H9 (cell line): ENCODE measurements around the gene NAV1. TPM values are rescaled to one million over a fixed set of nuclear protein-coding genes. Genes with fewer than 3 reads are reported as not detected.

ENCODE experiments used
- DNase-seq: peaks from one replicate; pipeline ENCODE4 v3.0.0-alpha.2; 2017
- H2AFZ ChIP-seq: one replicate; pipeline ENCODE4 v1.6.1; 2013; ENCODE audit warnings: mild to moderate bottlenecking, low read length, control low read depth, moderate library complexity
- H2AK5ac ChIP-seq: 2 replicates; pipeline ENCODE4 v1.6.1; 2013; ENCODE audit warnings: low read length, control low read depth, mixed read lengths; ENCODE audit not compliant: insufficient read length
- H2BK120ac ChIP-seq: one replicate; pipeline ENCODE4 v1.6.1; 2013; ENCODE audit warnings: low read depth, mild to moderate bottlenecking, low read length, control low read depth, inconsistent platforms; ENCODE audit not compliant: poor library complexity, severe bottlenecking
- H2BK12ac ChIP-seq: 2 replicates; pipeline ENCODE4 v1.6.1; 2013; ENCODE audit warnings: low read length, control low read depth, mixed read lengths, low read depth; ENCODE audit not compliant: insufficient read length
- H2BK15ac ChIP-seq: 2 replicates; pipeline ENCODE4 v1.6.1; 2013; ENCODE audit warnings: low read depth, low read length, control low read depth
- H2BK20ac ChIP-seq: one replicate; pipeline ENCODE4 v1.6.1; 2013; ENCODE audit warnings: low read depth, mild to moderate bottlenecking, low read length, control low read depth, inconsistent platforms; ENCODE audit not compliant: poor library complexity, severe bottlenecking
- H2BK5ac ChIP-seq: 2 replicates; pipeline ENCODE4 v1.6.1; 2013; ENCODE audit warnings: low read length, control low read depth, mixed read lengths; ENCODE audit not compliant: insufficient read length
- H3K14ac ChIP-seq: 2 replicates; pipeline ENCODE4 v1.6.1; 2013; ENCODE audit warnings: low read length, control low read depth; ENCODE audit not compliant: insufficient read depth
- H3K18ac ChIP-seq: 2 replicates; pipeline ENCODE4 v1.6.1; 2013; ENCODE audit warnings: low read depth, mild to moderate bottlenecking, mixed read lengths, low read length, control low read depth; ENCODE audit not compliant: insufficient read length
- H3K23ac ChIP-seq: 2 replicates; pipeline ENCODE4 v1.6.1; 2013; ENCODE audit warnings: low read length, control low read depth, mixed read lengths, low read depth; ENCODE audit not compliant: insufficient read length
- H3K23me2 ChIP-seq: 2 replicates; pipeline ENCODE4 v1.6.1; 2013; ENCODE audit warnings: low read depth, mild to moderate bottlenecking, mixed read lengths, low read length, control low read depth; ENCODE audit not compliant: insufficient read length, poor library complexity, severe bottlenecking
- H3K27ac ChIP-seq: 2 replicates; pipeline ENCODE4 v1.5.1; 2013; ENCODE audit warnings: low read length, control low read depth, mixed read lengths, low read depth; ENCODE audit not compliant: insufficient read length
- H3K27me3 ChIP-seq: 2 replicates; pipeline ENCODE4 v1.6.1; 2013; ENCODE audit warnings: low read length, control low read depth, inconsistent platforms; ENCODE audit not compliant: insufficient read depth
- H3K4ac ChIP-seq: 2 replicates; pipeline ENCODE4 v1.6.1; 2013; ENCODE audit warnings: low read depth, mild to moderate bottlenecking, control low read depth, inconsistent platforms, low read length, moderate library complexity
- H3K4me1 ChIP-seq: 2 replicates; pipeline ENCODE4 v1.6.1; 2013; ENCODE audit warnings: low read length, control low read depth, inconsistent platforms; ENCODE audit not compliant: insufficient read depth
- H3K4me2 ChIP-seq: 2 replicates; pipeline ENCODE4 v1.6.1; 2013; ENCODE audit warnings: low read length, control low read depth, mixed read lengths; ENCODE audit not compliant: insufficient read length, insufficient read depth
- H3K56ac ChIP-seq: 2 replicates; pipeline ENCODE4 v1.6.1; 2013; ENCODE audit warnings: low read depth, mild to moderate bottlenecking, mixed read lengths, low read length, control low read depth; ENCODE audit not compliant: insufficient read length
- H3K79me1 ChIP-seq: 2 replicates; pipeline ENCODE4 v1.6.1; 2013; ENCODE audit warnings: low read depth, mild to moderate bottlenecking, moderate library complexity, low read length, control low read depth, inconsistent platforms; ENCODE audit not compliant: insufficient read depth, poor library complexity, severe bottlenecking
- H3K79me2 ChIP-seq: 2 replicates; pipeline ENCODE4 v1.6.1; 2013; ENCODE audit warnings: low read length, control low read depth, inconsistent platforms; ENCODE audit not compliant: insufficient read depth
- H3K9ac ChIP-seq: 2 replicates; pipeline ENCODE4 v1.6.1; 2013; ENCODE audit warnings: low read length, control low read depth, mixed read lengths; ENCODE audit not compliant: insufficient read length; ENCODE audit errors: extremely low read depth
- H3K9me3 ChIP-seq: one replicate; pipeline ENCODE4 v1.6.1; 2013; ENCODE audit warnings: low read depth, low read length, inconsistent platforms; ENCODE audit not compliant: control insufficient read depth
- H3T11ph ChIP-seq: one replicate; pipeline ENCODE4 v1.6.1; 2013; ENCODE audit warnings: mild to moderate bottlenecking, low read length, control low read depth, inconsistent platforms
- H4K20me1 ChIP-seq: one replicate; pipeline ENCODE4 v1.6.1; 2013; ENCODE audit not compliant: control insufficient read depth, insufficient read length, insufficient read depth
- H4K5ac ChIP-seq: 2 replicates; pipeline ENCODE4 v1.6.1; 2013; ENCODE audit warnings: low read depth, mild to moderate bottlenecking, mixed read lengths, low read length, control low read depth; ENCODE audit not compliant: insufficient read length
- H4K8ac ChIP-seq: replicated peaks from 2 replicates; pipeline ENCODE4 v1.6.1; 2013; ENCODE audit warnings: low read length, control low read depth, mixed read lengths, low read depth; ENCODE audit not compliant: insufficient read length
- H4K91ac ChIP-seq: 2 replicates; pipeline ENCODE4 v1.6.1; 2013; ENCODE audit warnings: low read depth, mild to moderate bottlenecking, moderate library complexity, mixed read lengths, low read length, control low read depth; ENCODE audit not compliant: insufficient read length
- H3K27ac Mint-ChIP-seq, 3 experiments: 2 replicates in 2 of 3; 3 replicates in 1 of 3; pipeline ENCODE4 v1.8.0; 2020 to 2021; ENCODE audit warnings: mixed read lengths in 3 of 3, mild to moderate bottlenecking in 1 of 3, moderate library complexity in 1 of 3
- H3K27me3 Mint-ChIP-seq: 2 replicates; pipeline ENCODE4 v1.8.0; 2021; ENCODE audit warnings: low read depth, mild to moderate bottlenecking, moderate library complexity, mixed read lengths
- H3K36me3 Mint-ChIP-seq, 3 experiments: 2 replicates in 2 of 3; 3 replicates in 1 of 3; pipeline ENCODE4 v1.8.0; 2020 to 2021; ENCODE audit warnings: low read depth in 3 of 3, mixed read lengths in 3 of 3; ENCODE audit not compliant: insufficient read depth in 1 of 3
- H3K4me1 Mint-ChIP-seq, 2 experiments: 2 replicates each; pipeline ENCODE4 v1.8.0; 2020; ENCODE audit warnings: mixed read lengths in 2 of 2
- H3K4me3 Mint-ChIP-seq, 2 experiments: 2 replicates in 1 of 2; 3 replicates in 1 of 2; pipeline ENCODE4 v1.8.0; 2020 to 2021; ENCODE audit warnings: mild to moderate bottlenecking in 2 of 2, mixed read lengths in 2 of 2, moderate library complexity in 1 of 2
- H3K9me3 Mint-ChIP-seq, 2 experiments: 2 replicates in 1 of 2; 3 replicates in 1 of 2; pipeline ENCODE4 v1.8.0; 2020; ENCODE audit warnings: mild to moderate bottlenecking in 2 of 2, mixed read lengths in 2 of 2, moderate library complexity in 1 of 2
- CTCF ChIP-seq: fragments of 200-600 bp; sonication (generic); conservative IDR thresholded peaks from 3 replicates; pipeline ENCODE4 v1.8.0; 2021; ENCODE audit warnings: antibody characterized with exemption, mild to moderate bottlenecking
- WGBS: extraction: QIAGEN DNeasy Blood & Tissue Kit; methylation state at CpG from one replicate; pipeline ENCODE4 v1.1.7; 2013; ENCODE audit warnings: missing lambda C conversion rate, low lambda C conversion rate, mixed read lengths; ENCODE audit not compliant: insufficient read length; ENCODE audit errors: extremely low coverage; 5-methylcytosine and 5-hydroxymethylcytosine counted together
- total RNA-seq: library from RNA; stranded (reverse); gene quantifications from 2 replicates; pipeline ENCODE4 v1.2.1, GENCODE V29; 2021

NAV1 gene
- total RNA-seq, 1 experiment from 2014 or later: 20.5 TPM

GRCh38 chr1:201584471-201585092, 45.7 kb downstream of the NAV1 start:
- no CpG with 5 or more reads among the region's 6 CpGs for WGBS

More at GRCh38 chr1:201584471-201585092, 45.7 kb downstream of the NAV1 start:
- no peak for DNase-seq
- Histone ChIP-seq H3K18ac (no peak overlapping the region), H2BK12ac (no peak overlapping the region), H3K9ac (no peak overlapping the region), H3K27me3 (no peaks in the 10 kb centered on the region), H3K23me2 (no peaks in the 10 kb centered on the region), H2AFZ (no peak overlapping the region), H3K9me3 (no peaks in the 10 kb centered on the region), H3K56ac (no peak overlapping the region), H3K4ac (no peak overlapping the region), H3K79me1 (no peaks in the 10 kb centered on the region), H2BK20ac (no peak overlapping the region), H3K27ac (no peak overlapping the region), H2BK5ac (no peak overlapping the region), H3K23ac (no peak overlapping the region), H4K5ac (no peak overlapping the region), H3K79me2 (no peaks in the 10 kb centered on the region), H4K20me1 (no peaks in the 10 kb centered on the region), H2AK5ac (no peak overlapping the region), H3K4me1 (no peaks in the 10 kb centered on the region; the same call in 1 of the 2 replicates), H3K14ac (no peak overlapping the region), H2BK120ac (no peak overlapping the region), H4K91ac (no peak overlapping the region), H3T11ph (no peak overlapping the region), H2BK15ac (no peak overlapping the region), H4K8ac (no peak overlapping the region), H3K4me2 (no peak overlapping the region)
- no peak overlapping the region for H3K27ac Mint-ChIP-seq
- H3K4me3 Mint-ChIP-seq: no peak overlapping the region
- H3K9me3 Mint-ChIP-seq: no peaks in the 10 kb centered on the region; a peak in 1 of 5 replicates
- no peak for TF ChIP-seq CTCF
- H3K27me3 Mint-ChIP-seq: peaks cover 3% of the 10 kb centered on the region; the same call in 1 of the 2 replicates
- peaks cover 16 to 25% of the 10 kb centered on the region in 2 experiments for H3K4me1 Mint-ChIP-seq
- H3K36me3 Mint-ChIP-seq: no peaks in the 10 kb centered on the region
